HepG2 (cell line): Measurements from ENCODE around the gene CKMT2. TPM values are rescaled to one million over a fixed set of nuclear protein-coding genes. Genes with fewer than 3 reads are reported as not detected.
A peak's percentile ranks its signal among the peaks of the same experiment; 100 is the strongest.

Experiments
- ATF4 ChIP-seq, 2 experiments: fragments of 450-650 bp in 1 of 2; sonication (generic) in 1 of 2; formaldehyde crosslinking; IDR thresholded peaks; 2 replicates each; pipeline versions ENCODE4 v1.5.0 to v1.8.0; 2020 to 2022; ENCODE audit warnings: mild to moderate bottlenecking in 1 of 2, missing genetic modification reagents in 1 of 2
- DPF2 ChIP-seq: sonication (generic); formaldehyde crosslinking; IDR thresholded peaks from 2 replicates; pipeline ENCODE4 v1.4.0; 2020; ENCODE audit warnings: mild to moderate bottlenecking, low read depth, missing genetic modification reagents, borderline replicate concordance
- FOXK2 ChIP-seq: fragments of 450-650 bp; IDR thresholded peaks from 2 replicates; pipeline ENCODE4 v1.6.1; 2016
- MAFK ChIP-seq, 2 experiments: IDR thresholded peaks in 1 of 2; conservative IDR thresholded peaks in 1 of 2; 2 replicates each; pipeline ENCODE4 v1.6.1; 2011; ENCODE audit warnings: improper control_type of control experiment in 2 of 2, low read length in 2 of 2
- MLX ChIP-seq: IDR thresholded peaks from 2 replicates; pipeline ENCODE4 v1.6.1; 2016
- PAWR ChIP-seq: sonication (generic); formaldehyde crosslinking; IDR thresholded peaks from 2 replicates; pipeline ENCODE4 v1.4.0; 2020; ENCODE audit warnings: missing genetic modification reagents, mild to moderate bottlenecking, borderline replicate concordance
- RBM39 ChIP-seq: fragments of 200-400 bp; formaldehyde crosslinking; IDR thresholded peaks from one replicate; pipeline ENCODE4 v1.6.1; 2018; ENCODE audit warnings: antibody characterized with exemption, mild to moderate bottlenecking, low read depth, low read length; ENCODE audit not compliant: poor library complexity, severe bottlenecking
- REPIN1 ChIP-seq: sonication (generic); formaldehyde crosslinking; IDR thresholded peaks from 2 replicates; pipeline ENCODE4 v1.8.0; 2022; ENCODE audit warnings: missing genetic modification reagents, low read depth, mild to moderate bottlenecking, borderline replicate concordance
- REST ChIP-seq, 2 experiments: IDR thresholded peaks; 2 replicates each; pipeline ENCODE4 v1.6.1; 2011 to 2012; ENCODE audit warnings: low read length in 2 of 2, borderline replicate concordance in 1 of 2, low read depth in 1 of 2, mild to moderate bottlenecking in 1 of 2, moderate library complexity in 1 of 2
- SMAD3 ChIP-seq: sonication (generic); formaldehyde crosslinking; IDR thresholded peaks from 2 replicates; pipeline ENCODE4 v1.4.0; 2020; ENCODE audit warnings: missing genetic modification reagents
- SNRNP70 ChIP-seq: fragments of 200-400 bp; formaldehyde crosslinking; IDR thresholded peaks from 2 replicates; pipeline ENCODE4 v1.6.1; 2017; ENCODE audit warnings: mild to moderate bottlenecking, low read depth, low read length, moderate library complexity
- SP4 ChIP-seq: sonication (generic); formaldehyde crosslinking; IDR thresholded peaks from 2 replicates; pipeline ENCODE4 v1.8.1; 2023; ENCODE audit warnings: mild to moderate bottlenecking, missing genetic modification reagents
- TERF1 ChIP-seq: sonication (generic); formaldehyde crosslinking; IDR thresholded peaks from 2 replicates; pipeline ENCODE4 v1.8.0; 2022; ENCODE audit warnings: mild to moderate bottlenecking, missing genetic modification reagents, moderate library complexity
- ZBTB7A ChIP-seq: sonication (generic); formaldehyde crosslinking; IDR thresholded peaks from 2 replicates; pipeline ENCODE4 v1.8.0; 2022; ENCODE audit warnings: mild to moderate bottlenecking, missing genetic modification reagents
- ZKSCAN8 ChIP-seq: IDR thresholded peaks from 2 replicates; pipeline ENCODE4 v1.6.1; 2016; ENCODE audit warnings: borderline replicate concordance, missing genetic modification reagents, missing compliant biosample characterization
- ZNF136 ChIP-seq: sonication (generic); formaldehyde crosslinking; IDR thresholded peaks from 2 replicates; pipeline ENCODE4 v1.8.1; 2022; ENCODE audit warnings: low read depth, mild to moderate bottlenecking, moderate library complexity, missing genetic modification reagents
- ZNF207 ChIP-seq: fragments of 450-650 bp; IDR thresholded peaks from 2 replicates; pipeline ENCODE4 v1.6.1; 2016; ENCODE audit warnings: antibody characterized with exemption, borderline replicate concordance
- ZNF234 ChIP-seq: sonication (generic); formaldehyde crosslinking; conservative IDR thresholded peaks from 2 replicates; pipeline ENCODE4 v1.5.1; 2020; ENCODE audit warnings: mild to moderate bottlenecking, missing genetic modification reagents
- ZNF614 ChIP-seq: IDR thresholded peaks from 2 replicates; pipeline ENCODE4 v1.6.1; 2018; ENCODE audit warnings: missing biosample characterization, missing genetic modification reagents, inconsistent platforms, borderline replicate concordance
- ZNF780A ChIP-seq: sonication (generic); formaldehyde crosslinking; IDR thresholded peaks from 2 replicates; pipeline ENCODE4 v1.8.0; 2022; ENCODE audit warnings: mild to moderate bottlenecking, missing genetic modification reagents, moderate library complexity
- ZNF839 ChIP-seq: sonication (generic); formaldehyde crosslinking; IDR thresholded peaks from 2 replicates; pipeline ENCODE4 v1.4.0; 2020; ENCODE audit warnings: missing genetic modification reagents, mild to moderate bottlenecking, borderline replicate concordance
- ZNF879 ChIP-seq: sonication (generic); formaldehyde crosslinking; IDR thresholded peaks from 2 replicates; pipeline ENCODE4 v1.8.1; 2023; ENCODE audit warnings: missing genetic modification reagents
- ZZZ3 ChIP-seq: sonication (generic); formaldehyde crosslinking; IDR thresholded peaks from 2 replicates; pipeline ENCODE4 v1.4.0; 2020; ENCODE audit warnings: missing genetic modification reagents, mild to moderate bottlenecking, borderline replicate concordance
- polyA plus RNA-seq, 8 experiments: library from polyadenylated mRNA; depleted of rRNA in 3 of 8; stranded (reverse) in 7 of 8; unstranded in 1 of 8; fragments of >200 nt; fragmentation: Illumina TruSeq in 4 of 8; extraction: Trizol in 4 of 8; gene quantifications; 2 replicates each; pipeline versions ENCODE4 v1.2.1 to v1.2.3, GENCODE V29; 2011 to 2016; ENCODE audit warnings: low read depth in 4 of 8, missing spikeins in 1 of 8, mixed read lengths in 1 of 8; ENCODE audit not compliant: insufficient read depth in 1 of 8
- total RNA-seq, 5 experiments: library from RNA; depleted of rRNA; stranded (reverse); fragments of >200 nt; fragmentation: Illumina TruSeq; extraction: Trizol; gene quantifications; 2 replicates each; pipeline ENCODE4 v1.2.3, GENCODE V29; 2016; ENCODE audit warnings: low read depth in 1 of 5

The CKMT2 gene
- total and polyA plus RNA-seq, 2 of the 13 experiments (the other 11 are each of a cell fraction or from before 2014, with no cell fraction given), result 1.2 to 8.8 TPM

GRCh38 chr5:81301271-81302015 is 68.3 kb downstream of the CKMT2 start, which contains the start of gene ZCCHC9 (continued):
- TF ChIP-seq ZKSCAN8 (CRISPR knock-in tag) (peak; percentile 61; the same call in 1 of the 2 replicates), ZNF207 (no peak), ATF4 (CRISPR knock-in tag; IDR thresholded peaks at IDR 0.05) (peak in 1 of 2 experiments; percentile 43; a peak in 2 of 4 replicates), SMAD3 (CRISPR knock-in tag) (peak; percentile 76; the same call in 1 of the 2 replicates), REPIN1 (CRISPR knock-in tag) (peak; percentile 83; the same call in 1 of the 2 replicates), ZBTB7A (CRISPR knock-in tag) (no peak), MLX (CRISPR knock-in tag) (no peak), DPF2 (CRISPR knock-in tag) (no peak), MAFK (conservative IDR thresholded peaks at IDR 0.05 in 1 of 2, IDR thresholded peaks at IDR 0.05 in 1 of 2; ENCODE audit: low read length in 2 of 2) (no peak), REST (IDR thresholded peaks at IDR 0.05; ENCODE audit: borderline replicate concordance in 1 of 2, low read depth in 1 of 2, low read length in 2 of 2) (0 out of 4 replicates have a peak, but pooled peaks of 1 of the 2 experiments have one; percentile 27), ZZZ3 (CRISPR knock-in tag) (peak; percentile 95; the same call in 1 of the 2 replicates), ZNF614 (peak; percentile 83; the same call in 1 of the 2 replicates), SP4 (CRISPR knock-in tag) (peak; percentile 68; the same call in 1 of the 2 replicates), TERF1 (CRISPR knock-in tag) (no peak), ZNF879 (CRISPR knock-in tag) (no peak), SNRNP70 (no peak), ZNF234 (no peak), ZNF780A (CRISPR knock-in tag) (no peak), PAWR (0 out of 2 replicates have a peak, but pooled peaks have one; percentile 57), RBM39 (peak; percentile 91), FOXK2 (peak; percentile 18; the same call in 1 of the 2 replicates), ZNF136 (0 out of 2 replicates have a peak, but pooled peaks have one; percentile 44), ZNF839 (CRISPR knock-in tag) (peak; percentile 72; the same call in 1 of the 2 replicates)
